PFSK-1 (cell line): ENCODE data around the gene TMEM44.

ENCODE experiments used
- FOXP2 ChIP-seq: optimal IDR thresholded peaks from 2 replicates; pipeline ENCODE3; 2011; ENCODE audit warnings: borderline replicate concordance, control low read depth, inconsistent platforms; ENCODE audit not compliant: insufficient read depth; ENCODE audit errors: extremely low read length, extremely low read depth
- POLR2AphosphoS5 ChIP-seq: IDR thresholded peaks from 2 replicates; pipeline ENCODE4 v1.6.1; 2012; ENCODE audit warnings: low read depth, mild to moderate bottlenecking, control low read depth, low read length, moderate library complexity
- SIN3A ChIP-seq: IDR thresholded peaks from 2 replicates; pipeline ENCODE4 v1.6.1; 2012; ENCODE audit warnings: mild to moderate bottlenecking, low read length, moderate library complexity, borderline replicate concordance; ENCODE audit not compliant: insufficient read depth
- TAF1 ChIP-seq: IDR thresholded peaks from 2 replicates; pipeline ENCODE4 v1.6.1; 2012; ENCODE audit warnings: low read length, control low read depth, borderline replicate concordance; ENCODE audit not compliant: insufficient read depth
- TF ChIP-seq, protein P1 (sequence below), 2 experiments: IDR thresholded peaks; 2 replicates each; pipeline versions ENCODE4 v1.6.1 to v1.8.0; 2011 to 2012; ENCODE audit warnings: low read depth in 2 of 2, low read length in 2 of 2, control low read depth in 1 of 2, inconsistent platforms in 1 of 2, mild to moderate bottlenecking in 1 of 2, moderate library complexity in 1 of 2; ENCODE audit not compliant: insufficient read depth in 1 of 2

DNA sequence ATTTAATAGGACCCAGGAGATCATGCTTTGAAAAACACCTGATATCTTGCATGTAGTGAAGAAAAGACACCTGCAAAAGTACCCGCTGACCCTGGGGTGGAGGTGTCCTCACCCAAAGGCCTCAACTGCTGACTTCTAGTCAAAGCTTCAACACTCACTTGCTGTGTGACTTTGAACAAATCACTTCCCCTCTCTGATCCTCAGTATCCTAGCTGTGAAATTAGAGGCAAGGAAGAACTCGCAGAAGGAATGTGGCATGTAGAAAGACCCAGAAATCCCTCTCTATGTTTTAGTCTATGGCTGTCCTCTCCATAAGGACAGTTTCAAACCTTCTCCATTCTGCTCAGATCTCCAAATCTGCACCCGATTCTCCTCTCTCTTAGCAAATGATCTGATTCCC, 93.7 kb downstream of the TMEM44 start:
- no peak for TF ChIP-seq POLR2AphosphoS5
- no peak for TF ChIP-seq TAF1
- TF ChIP-seq, protein P1, sequence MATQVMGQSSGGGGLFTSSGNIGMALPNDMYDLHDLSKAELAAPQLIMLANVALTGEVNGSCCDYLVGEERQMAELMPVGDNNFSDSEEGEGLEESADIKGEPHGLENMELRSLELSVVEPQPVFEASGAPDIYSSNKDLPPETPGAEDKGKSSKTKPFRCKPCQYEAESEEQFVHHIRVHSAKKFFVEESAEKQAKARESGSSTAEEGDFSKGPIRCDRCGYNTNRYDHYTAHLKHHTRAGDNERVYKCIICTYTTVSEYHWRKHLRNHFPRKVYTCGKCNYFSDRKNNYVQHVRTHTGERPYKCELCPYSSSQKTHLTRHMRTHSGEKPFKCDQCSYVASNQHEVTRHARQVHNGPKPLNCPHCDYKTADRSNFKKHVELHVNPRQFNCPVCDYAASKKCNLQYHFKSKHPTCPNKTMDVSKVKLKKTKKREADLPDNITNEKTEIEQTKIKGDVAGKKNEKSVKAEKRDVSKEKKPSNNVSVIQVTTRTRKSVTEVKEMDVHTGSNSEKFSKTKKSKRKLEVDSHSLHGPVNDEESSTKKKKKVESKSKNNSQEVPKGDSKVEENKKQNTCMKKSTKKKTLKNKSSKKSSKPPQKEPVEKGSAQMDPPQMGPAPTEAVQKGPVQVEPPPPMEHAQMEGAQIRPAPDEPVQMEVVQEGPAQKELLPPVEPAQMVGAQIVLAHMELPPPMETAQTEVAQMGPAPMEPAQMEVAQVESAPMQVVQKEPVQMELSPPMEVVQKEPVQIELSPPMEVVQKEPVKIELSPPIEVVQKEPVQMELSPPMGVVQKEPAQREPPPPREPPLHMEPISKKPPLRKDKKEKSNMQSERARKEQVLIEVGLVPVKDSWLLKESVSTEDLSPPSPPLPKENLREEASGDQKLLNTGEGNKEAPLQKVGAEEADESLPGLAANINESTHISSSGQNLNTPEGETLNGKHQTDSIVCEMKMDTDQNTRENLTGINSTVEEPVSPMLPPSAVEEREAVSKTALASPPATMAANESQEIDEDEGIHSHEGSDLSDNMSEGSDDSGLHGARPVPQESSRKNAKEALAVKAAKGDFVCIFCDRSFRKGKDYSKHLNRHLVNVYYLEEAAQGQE (IDR thresholded peaks at IDR 0.05; ENCODE audit: insufficient read depth in 1 of 2, low read depth in 2 of 2, low read length in 2 of 2): no peak
- TF ChIP-seq SIN3A: no peak
- no peak for TF ChIP-seq FOXP2
